Dermis microvascular lymphatic vessel endothelial cell (primary cell): Measurements from ENCODE around the gene IHH. TPM values are rescaled to one million over a fixed set of nuclear protein-coding genes. Genes with fewer than 3 reads are reported as not detected.

ENCODE experiments used
- DNase-seq, 2 donors: peaks; one replicate each; pipeline versions ENCODE4 v3.0.0 to v3.0.0-alpha.2; 2010; ENCODE audit warnings: low read depth in 2 of 2
- total RNA-seq: library from RNA; depleted of rRNA; stranded (reverse); fragments of >200 nt; gene quantifications from 2 replicates; pipeline ENCODE4 v1.2.1, GENCODE V29; 2014

The IHH gene
- total RNA-seq, 1 donor from 2014 or later, result under 0.01 TPM

- no peak for DNase-seq
Measured at GRCh38 chr2:219076253-219076652, 15.5 kb upstream of the IHH start.

- DNase-seq, result peak; percentile 53 to 54
Measured at GRCh38 chr2:219073413-219074129, 12.8 kb upstream of the IHH start.

DNA sequence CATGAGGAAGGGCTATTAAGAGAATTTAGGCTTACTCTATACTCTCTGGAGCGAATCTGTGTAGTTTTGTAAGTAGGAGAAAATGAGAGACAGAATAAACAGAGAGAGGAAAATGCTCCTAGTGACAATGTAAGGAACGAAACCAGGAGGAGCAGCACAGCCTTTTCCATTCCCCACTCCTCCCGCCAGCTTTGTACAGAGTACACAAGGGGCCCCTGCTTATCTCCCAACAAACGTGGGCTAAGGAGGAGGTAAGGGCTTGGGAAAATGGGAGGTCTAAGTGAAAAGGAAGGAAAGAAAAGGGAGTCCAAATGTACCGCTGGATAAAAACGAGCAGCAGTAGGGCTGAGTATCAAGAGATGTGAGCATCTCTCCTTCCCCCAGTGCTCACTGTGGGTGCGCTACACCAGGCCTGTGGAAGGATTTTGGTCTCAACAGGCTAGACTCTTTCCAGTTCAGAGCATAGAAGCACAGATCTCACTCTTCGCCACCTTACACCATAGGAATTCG, 12.1 kb upstream of the IHH start:
- no peak for DNase-seq

- no peak for DNase-seq
Measured at GRCh38 chr2:219071131-219071816, 10.6 kb upstream of the IHH start.

DNA sequence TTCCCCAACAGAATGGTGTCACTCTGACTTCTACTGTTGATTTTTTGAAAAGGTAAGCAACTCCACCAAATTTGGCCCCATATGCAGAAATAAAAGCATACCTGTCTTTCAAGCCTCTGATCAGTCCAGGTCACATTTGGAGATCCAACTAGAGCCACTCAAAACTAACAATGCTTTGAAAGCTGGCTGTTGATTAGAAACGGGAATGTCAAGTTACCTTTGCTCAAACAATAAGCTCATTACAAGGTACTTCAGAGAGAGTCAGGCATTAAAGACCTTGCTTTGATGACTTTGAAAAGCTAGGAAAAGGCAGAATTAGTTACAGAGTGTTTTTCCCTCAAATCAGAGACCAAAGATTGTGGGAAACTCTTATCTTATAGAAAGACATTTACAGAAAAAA, 4.8 kb upstream of the IHH start:
- no peak for DNase-seq

DNA sequence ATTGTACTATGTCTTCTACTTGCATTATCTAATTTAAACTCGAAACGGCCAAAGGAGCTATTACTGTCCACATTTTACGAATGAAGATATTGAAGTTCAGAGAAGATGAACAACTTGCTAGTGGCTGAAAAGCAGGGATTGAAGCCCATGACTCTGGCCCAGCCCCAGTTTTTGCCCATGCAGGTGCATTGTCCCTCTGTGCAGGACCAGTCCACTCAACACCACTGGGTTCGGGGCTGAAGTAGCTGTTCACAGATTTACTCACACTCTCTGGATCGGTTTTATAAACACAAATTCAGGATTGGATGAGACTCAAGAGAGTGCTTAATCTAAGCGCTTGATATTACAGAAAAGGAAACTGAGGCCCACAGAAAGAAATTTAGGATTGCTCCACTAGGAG, 1.4 kb upstream of the IHH start:
- no peak for DNase-seq

- no peak for DNase-seq
Measured at GRCh38 chr2:219059725-219060682, 717 bp downstream of the IHH start.

DNA sequence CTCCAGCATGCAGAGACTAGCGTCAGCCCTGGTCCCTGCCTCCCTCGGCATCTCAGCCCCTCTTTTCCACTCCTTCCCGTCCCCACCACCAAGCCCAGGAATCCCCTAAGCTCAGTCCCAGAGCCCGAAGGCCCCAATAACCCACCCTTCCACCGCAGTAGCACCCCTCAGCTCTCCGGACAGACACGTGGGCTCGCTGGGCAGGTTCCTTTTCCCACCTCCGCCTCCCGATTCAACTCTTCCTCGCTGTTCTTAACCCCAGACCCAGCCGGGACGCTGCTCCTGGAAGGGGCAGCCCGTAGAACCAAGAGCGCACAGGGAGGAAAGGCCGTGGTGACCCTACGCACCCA, 1.4 kb downstream of the IHH start:
- DNase-seq, result no peak

DNA sequence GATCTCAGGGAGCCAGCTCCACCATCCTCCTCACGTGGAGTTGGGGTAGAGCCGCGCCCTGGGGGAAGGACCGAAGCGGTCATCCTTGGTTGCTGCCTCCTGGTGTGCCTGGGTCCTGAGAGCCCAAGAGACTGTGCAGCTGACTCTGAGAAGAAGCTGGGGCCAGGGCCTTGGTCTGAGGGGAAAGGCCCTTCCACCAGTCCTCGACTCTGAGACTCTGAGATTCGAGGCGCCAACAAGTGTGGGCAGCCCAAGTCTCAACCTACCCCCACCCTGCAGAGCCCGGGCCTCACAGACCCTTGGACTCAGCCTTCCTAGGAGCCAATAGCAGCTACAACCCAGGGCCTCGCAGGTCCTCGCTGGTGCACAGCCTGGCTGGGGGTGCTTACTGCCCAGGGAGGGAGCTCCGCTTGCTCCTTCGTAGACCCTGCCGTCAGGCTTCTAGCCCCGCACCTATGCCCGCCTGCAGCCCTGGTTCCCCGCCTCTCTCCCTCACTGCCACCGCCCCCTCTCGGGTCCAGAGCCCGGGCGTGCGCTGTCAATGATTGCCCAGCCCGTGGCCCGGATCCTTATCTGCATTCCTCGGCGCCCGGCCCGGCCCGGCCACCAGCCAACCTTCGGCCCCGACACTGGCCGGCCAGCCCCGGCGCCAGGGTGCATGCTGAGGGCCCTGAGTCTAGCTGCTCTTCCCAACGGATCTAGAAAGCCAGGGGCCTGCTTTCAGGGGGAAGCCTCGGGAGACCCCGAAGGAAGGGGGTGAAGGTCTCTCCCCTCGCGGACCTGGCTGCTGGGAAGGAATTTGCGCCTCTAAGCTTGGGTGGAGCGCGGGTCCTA, 2.0 kb downstream of the IHH start:
- DNase-seq, result no peak

GRCh38 chr2:219057709-219058540, 2.8 kb downstream of the IHH start:
- DNase-seq, result peak; percentile 29 to 63

DNA sequence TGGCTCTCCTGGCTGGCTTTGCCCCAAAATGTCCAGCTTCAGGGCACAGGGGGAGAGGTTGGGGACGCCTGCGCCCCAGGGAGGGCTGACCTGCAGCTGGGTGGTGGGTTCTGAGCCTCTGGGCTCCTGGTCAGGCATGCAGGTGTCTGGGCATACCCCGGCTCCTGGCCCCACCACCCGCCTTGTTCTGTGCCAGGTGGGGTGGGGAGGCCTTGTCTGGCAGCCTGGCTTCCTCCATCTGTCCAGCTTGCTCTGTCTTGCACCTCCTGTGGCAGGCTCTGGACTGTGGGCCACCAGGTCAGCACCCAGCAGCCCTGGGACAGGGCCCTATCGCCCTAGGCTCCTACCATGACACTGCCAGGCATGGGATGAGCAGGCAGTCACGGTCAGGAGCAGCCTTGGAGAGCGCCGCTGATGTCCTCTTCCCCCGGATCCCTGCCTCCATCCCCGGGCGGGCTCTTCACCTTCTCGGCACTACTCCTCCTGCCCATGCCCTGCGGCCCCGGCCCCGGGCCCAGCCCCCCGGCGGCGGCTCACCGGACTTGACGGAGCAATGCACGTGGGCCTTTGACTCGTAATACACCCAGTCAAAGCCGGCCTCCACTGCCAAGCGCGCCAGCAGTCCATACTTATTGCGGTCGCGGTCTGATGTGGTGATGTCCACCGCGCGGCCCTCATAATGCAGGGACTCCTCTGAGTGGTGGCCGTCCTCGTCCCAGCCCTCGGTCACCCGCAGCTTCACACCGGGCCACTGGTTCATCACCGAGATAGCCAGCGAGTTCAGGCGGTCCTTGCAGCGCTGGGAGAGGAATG, 3.6 kb downstream of the IHH start:
- no peak for DNase-seq

DNA sequence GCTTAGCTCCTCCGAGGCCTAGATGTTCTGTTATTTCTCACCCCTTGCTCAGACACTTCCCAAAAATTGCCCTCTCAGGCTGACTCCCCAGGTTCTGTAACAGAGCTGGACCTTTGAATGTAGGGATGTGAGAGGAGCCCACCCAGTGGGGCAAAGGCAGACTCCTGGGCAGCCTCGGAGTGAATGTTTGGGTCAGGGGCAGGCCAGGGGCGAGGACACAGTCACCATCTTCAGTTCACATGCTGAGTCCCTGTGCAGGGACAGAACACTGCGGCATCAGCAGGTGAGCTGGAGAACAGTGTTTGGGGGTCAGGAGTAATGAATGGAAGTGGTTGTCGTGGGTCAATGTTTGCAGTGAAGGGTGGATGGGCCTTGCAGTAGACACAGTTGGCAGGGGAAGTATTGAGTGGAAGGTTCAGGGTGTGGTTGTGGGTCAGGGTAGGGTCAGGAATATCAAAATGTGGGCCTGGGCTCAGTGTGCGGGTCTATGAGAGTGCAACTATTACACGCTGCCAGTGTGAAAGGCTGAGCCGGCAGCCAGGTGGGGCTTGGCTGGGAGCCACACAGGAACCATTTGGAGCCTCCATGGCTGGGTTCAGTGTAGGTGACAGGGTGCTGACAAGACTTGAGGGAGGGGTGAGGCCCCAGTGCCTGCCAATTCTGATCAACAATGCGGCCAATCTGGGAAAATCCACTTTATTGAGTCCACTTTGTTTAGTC, 4.4 kb downstream of the IHH start:
- no peak for DNase-seq

GRCh38 chr2:219054956-219055903, 5.5 kb downstream of the IHH start:
- no peak for DNase-seq

GRCh38 chr2:219049282-219049681, 11.4 kb downstream of the IHH start:
- no peak for DNase-seq

DNA sequence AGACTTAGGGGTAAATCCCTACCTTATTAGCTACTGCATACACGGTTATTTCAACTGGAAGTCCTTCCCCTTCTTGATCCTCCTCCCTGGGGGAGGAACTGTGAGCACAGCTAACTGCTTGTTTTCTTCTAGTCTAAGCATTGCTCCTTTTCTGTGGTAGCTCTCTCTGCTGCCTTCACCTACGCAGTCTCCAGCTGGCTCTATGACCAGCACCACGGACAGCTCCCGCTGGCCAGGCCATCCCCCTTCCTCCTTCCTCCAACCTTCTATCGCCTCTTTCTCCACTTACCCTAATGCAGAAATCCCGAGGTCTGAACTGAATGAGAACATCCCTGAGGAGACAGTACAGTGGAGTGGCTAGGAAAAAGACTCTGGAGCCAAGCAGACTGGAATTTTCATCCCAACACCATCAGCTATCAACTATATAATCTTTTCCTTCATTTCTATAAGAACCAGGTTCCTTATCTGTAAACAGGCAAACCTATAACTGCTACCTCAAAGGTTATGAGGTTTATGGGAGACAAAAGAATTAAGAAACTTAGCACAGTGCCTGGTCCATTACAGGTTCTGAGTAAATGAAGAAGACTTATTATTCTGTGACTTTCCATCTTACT, 14.7 kb downstream of the IHH start:
- peak in 1 of 2 donors; percentile 34 for DNase-seq

DNA sequence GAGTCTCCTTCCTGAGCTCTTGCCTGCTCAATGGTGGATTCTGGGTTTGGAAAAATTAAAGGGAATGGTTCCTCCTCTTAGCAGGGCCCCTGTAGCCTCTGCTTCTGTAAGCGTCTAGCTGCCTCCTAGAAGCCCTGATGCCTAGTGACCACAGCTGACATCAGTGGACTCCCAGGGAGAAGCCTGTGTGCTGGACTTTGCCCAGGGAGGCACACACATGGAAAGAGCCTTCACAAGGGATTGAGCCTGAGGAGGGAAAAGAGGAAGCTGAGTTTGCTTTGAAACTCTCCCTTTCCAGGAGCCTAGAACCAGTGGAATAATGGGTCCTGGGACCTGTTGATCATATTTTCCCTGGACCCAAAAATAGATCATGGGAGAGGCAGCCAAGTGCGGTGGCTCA, 18.0 kb downstream of the IHH start:
- DNase-seq, result no peak

GRCh38 chr2:219042157-219042556, 18.6 kb downstream of the IHH start:
- no peak for DNase-seq
